Breast epithelium (tissue), 4 donors: ENCODE measurements around the gene KCNMB2. TPM values are rescaled to one million over a fixed set of nuclear protein-coding genes. Genes with fewer than 3 reads are reported as not detected.

Experiments
- DNase-seq, 2 donors: peaks; one replicate each; pipeline ENCODE4 v3.0.0-alpha.2; 2019; ENCODE audit warnings: low spot score in 2 of 2
- H3K27ac ChIP-seq, 2 donors: fragments of 200-600 bp; sonication (generic) in 1 of 2; one replicate each; pipeline ENCODE4 v1.5.1; 2016 to 2019; ENCODE audit warnings: mild to moderate bottlenecking in 1 of 2
- H3K27me3 ChIP-seq, 2 donors: fragments of 200-600 bp; sonication (generic) in 1 of 2; one replicate each; pipeline versions ENCODE4 v1.5.1 to v1.6.0; 2017 to 2019; ENCODE audit warnings: control low read depth in 1 of 2, mild to moderate bottlenecking in 1 of 2
- H3K36me3 ChIP-seq: fragments of 200-600 bp; one replicate; pipeline ENCODE4 v1.5.1; 2019
- H3K4me1 ChIP-seq, 2 donors: fragments of 200-600 bp; sonication (generic); one replicate each; pipeline ENCODE4 v1.5.1; 2016 to 2019; ENCODE audit warnings: control low read depth in 1 of 2
- H3K4me3 ChIP-seq, 3 donors: fragments of 200-600 bp; sonication (generic); 1 replicate in 2 of 3; 2 replicates in 1 of 3; pipeline ENCODE4 v1.5.1; 2016 to 2019; ENCODE audit warnings: mild to moderate bottlenecking in 3 of 3, moderate library complexity in 2 of 3
- H3K9me3 ChIP-seq, 2 donors: fragments of 200-600 bp; sonication (generic) in 1 of 2; one replicate each; pipeline ENCODE4 v1.5.1; 2016 to 2019; ENCODE audit warnings: control low read depth in 1 of 2
- POLR2A ChIP-seq: fragments of 450-650 bp; IDR thresholded peaks from one replicate; pipeline ENCODE4 v1.6.1; 2016; ENCODE audit warnings: antibody characterized with exemption, mild to moderate bottlenecking, moderate library complexity
- POLR2AphosphoS5 ChIP-seq, 3 donors: sonication (generic); formaldehyde crosslinking; IDR thresholded peaks; one replicate each; pipeline ENCODE4 v1.6.1; 2017; ENCODE audit warnings: antibody characterized with exemption in 3 of 3
- intact Hi-C: fragments of 100-400 bp; cut with DNase I; formaldehyde crosslinking; loops from one replicate; pipeline ENCODE4 v1.15.1; 2023; ENCODE audit warnings: low total_unique reads
- total RNA-seq, 3 donors: library from RNA; depleted of rRNA; stranded (reverse); fragments of >200 nt; gene quantifications; one replicate each; pipeline ENCODE4 v1.1.0, GENCODE V29; 2016
- TF ChIP-seq, protein P1 (sequence below), 3 donors: fragments of 450-650 bp; IDR thresholded peaks; one replicate each; pipeline ENCODE4 v1.5.1; 2016 to 2017; ENCODE audit warnings: antibody characterized with exemption in 3 of 3, mild to moderate bottlenecking in 3 of 3, moderate library complexity in 3 of 3

KCNMB2 gene
- total RNA-seq, 3 donors from 2014 or later, result 0.59 TPM; not detected in 2

DNA sequence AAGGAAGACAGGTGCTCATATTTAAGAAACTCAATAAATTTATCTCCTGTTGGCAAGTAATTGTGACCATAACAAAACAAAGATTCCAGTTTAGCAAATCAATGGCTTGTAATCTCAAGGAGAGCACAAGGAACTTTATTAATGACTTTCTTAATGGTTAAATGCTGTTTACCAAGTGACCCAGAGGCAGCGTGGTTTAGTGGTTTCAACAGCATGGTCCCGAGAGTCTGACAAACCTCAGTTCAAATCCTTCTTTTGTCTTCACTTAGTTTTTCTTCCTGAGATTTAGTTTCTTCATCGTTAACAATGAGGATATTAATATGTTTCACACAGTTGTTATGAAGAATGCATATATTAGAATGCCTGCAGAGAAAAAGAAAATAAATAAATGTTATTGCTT, 212.6 kb downstream of the KCNMB2 start:
- no peaks in the 10 kb centered on the region for H3K4me1 ChIP-seq
- no peak overlapping the region for H3K27ac ChIP-seq
- H3K4me3 ChIP-seq, result no peak overlapping the region

DNA sequence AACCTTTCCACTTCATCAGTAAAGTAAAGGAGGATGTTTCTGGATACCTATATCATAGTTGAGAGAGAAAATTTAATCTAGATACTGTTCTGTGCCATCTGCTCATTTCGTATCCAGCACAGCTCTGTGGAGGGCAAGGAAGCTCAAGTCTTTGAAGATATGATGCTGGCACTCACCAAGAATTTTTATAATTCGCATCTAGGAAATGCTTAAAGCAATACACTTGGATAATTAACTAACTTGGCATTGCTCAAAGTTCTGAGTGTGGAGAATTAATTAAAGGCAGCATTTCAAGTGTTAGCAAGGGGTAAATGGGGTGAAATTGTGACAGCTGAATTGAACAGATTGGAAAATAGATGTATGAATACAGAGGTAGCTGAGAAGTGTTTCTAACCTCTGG, 213.2 kb downstream of the KCNMB2 start:
- H3K27ac ChIP-seq, result no peak overlapping the region
- DNase-seq, result no peak
- no peak overlapping the region for H3K4me3 ChIP-seq
- H3K36me3 ChIP-seq, result no peaks in the 10 kb centered on the region
- no peaks in the 10 kb centered on the region for H3K27me3 ChIP-seq
- no peaks in the 10 kb centered on the region for H3K4me1 ChIP-seq
- H3K9me3 ChIP-seq, result no peaks in the 10 kb centered on the region
- intact Hi-C loops, result no loop called here
- TF ChIP-seq, protein P1, sequence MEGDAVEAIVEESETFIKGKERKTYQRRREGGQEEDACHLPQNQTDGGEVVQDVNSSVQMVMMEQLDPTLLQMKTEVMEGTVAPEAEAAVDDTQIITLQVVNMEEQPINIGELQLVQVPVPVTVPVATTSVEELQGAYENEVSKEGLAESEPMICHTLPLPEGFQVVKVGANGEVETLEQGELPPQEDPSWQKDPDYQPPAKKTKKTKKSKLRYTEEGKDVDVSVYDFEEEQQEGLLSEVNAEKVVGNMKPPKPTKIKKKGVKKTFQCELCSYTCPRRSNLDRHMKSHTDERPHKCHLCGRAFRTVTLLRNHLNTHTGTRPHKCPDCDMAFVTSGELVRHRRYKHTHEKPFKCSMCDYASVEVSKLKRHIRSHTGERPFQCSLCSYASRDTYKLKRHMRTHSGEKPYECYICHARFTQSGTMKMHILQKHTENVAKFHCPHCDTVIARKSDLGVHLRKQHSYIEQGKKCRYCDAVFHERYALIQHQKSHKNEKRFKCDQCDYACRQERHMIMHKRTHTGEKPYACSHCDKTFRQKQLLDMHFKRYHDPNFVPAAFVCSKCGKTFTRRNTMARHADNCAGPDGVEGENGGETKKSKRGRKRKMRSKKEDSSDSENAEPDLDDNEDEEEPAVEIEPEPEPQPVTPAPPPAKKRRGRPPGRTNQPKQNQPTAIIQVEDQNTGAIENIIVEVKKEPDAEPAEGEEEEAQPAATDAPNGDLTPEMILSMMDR (IDR thresholded peaks at IDR 0.05), result no peak
- TF ChIP-seq POLR2A (no peak), POLR2AphosphoS5 (IDR thresholded peaks at IDR 0.05) (no peak)

More for the DNA sequence above, 212.6 kb downstream of the KCNMB2 start:
- H3K36me3 ChIP-seq, result no peaks in the 10 kb centered on the region
- DNase-seq, result no peak
- intact Hi-C loops, result no loop called here
- TF ChIP-seq, protein P1 (IDR thresholded peaks at IDR 0.05), result no peak
- TF ChIP-seq POLR2A, result no peak
- TF ChIP-seq POLR2AphosphoS5 (IDR thresholded peaks at IDR 0.05), result no peak
- H3K27me3 ChIP-seq, result no peaks in the 10 kb centered on the region
- no peaks in the 10 kb centered on the region for H3K9me3 ChIP-seq

DNA sequence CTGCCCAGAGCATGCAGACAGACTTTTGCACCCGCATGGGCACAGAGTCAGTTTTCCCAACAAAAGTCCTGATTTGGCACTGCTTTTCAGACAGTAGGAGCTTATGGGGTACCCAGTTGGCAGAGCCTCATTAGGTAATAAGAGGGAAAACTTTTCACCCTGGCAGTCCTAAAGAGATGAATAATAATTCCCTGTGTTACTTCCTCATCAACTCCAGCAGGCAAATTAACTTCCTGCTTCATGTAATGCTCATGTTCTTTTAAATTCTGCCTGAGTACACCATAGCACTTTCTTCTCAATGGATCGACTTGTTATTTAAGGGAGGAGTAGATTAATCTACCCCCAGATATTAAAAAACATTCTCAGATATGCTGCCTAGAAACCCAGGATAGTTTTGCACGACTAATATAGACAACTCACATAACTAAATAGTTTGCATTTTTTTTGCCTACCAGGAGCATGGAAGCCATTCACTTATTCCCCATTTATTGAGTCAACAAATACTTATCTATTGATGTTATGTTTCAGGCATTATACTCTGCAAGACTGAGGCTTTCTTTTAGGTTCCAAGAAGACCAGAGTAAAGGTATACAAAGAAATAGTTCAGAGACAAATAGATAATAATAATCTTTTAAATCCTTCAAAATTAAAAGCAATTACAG, 214.5 kb downstream of the KCNMB2 start:
- H3K27ac ChIP-seq, result no peak overlapping the region
- H3K4me1 ChIP-seq, result no peaks in the 10 kb centered on the region
- no peaks in the 10 kb centered on the region for H3K27me3 ChIP-seq
- no peak overlapping the region for H3K4me3 ChIP-seq
- intact Hi-C loops, result no loop called here
- H3K36me3 ChIP-seq, result no peaks in the 10 kb centered on the region
- TF ChIP-seq POLR2AphosphoS5 (IDR thresholded peaks at IDR 0.05) (no peak), POLR2A (no peak)
- TF ChIP-seq, protein P1 (IDR thresholded peaks at IDR 0.05), result no peak
- H3K9me3 ChIP-seq, result no peaks in the 10 kb centered on the region
- DNase-seq, result no peak

DNA sequence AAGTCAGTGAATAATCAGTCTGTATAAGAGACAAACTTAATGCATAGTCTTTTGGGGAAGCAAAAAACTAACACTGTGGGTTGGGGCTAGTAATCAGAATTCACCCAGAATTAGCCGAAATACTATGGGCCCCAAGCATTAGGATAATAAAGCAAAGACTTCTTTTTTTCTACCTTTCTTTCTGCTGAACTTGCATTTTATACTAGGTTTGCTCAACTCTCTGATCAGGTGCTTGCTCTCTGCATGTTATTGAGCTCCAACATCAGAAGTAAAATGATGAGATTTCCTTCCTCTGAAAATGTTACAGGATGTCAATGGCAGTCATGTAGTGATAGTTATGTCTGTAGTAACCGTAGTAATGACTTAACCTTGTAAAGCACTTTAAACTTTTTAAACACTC, 216.6 kb downstream of the KCNMB2 start:
- TF ChIP-seq POLR2A (no peak), POLR2AphosphoS5 (IDR thresholded peaks at IDR 0.05) (no peak)
- TF ChIP-seq, protein P1 (IDR thresholded peaks at IDR 0.05), result no peak

DNA sequence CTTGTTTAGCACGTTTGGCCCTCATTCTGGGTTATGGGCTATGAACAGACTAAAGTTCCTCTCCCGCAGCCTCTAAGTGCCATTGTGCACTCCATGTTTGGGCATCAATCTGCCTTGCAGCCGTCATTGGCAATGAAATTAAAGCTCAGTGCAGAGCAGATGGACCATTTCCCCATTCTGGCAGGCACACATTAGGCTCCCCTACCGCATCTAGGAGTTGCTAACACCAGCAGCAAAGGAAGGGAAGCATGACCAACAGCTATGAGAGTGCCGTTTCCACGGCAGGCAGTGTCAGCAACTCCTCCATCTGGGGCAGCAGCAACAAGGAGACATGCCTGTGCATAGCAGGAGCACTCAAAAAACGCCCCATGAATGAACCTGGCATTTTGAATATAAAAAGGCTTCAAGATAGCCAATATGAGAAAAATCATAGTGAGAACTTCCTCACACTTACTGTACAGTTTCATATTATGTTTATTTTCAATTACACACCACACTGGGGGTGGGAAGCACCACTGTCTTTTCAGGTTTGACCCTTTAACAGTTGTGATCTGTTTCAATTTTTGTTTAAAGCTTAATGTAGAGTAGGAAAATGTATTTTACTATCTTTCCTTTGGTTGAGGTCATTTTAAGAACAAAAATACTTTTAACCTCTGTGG, 218.7 kb downstream of the KCNMB2 start:
- Histone ChIP-seq H3K27me3 (no peaks in the 10 kb centered on the region), H3K36me3 (no peaks in the 10 kb centered on the region), H3K4me3 (no peak overlapping the region), H3K9me3 (no peaks in the 10 kb centered on the region), H3K27ac (no peak overlapping the region), H3K4me1 (no peaks in the 10 kb centered on the region)
- no peak for DNase-seq
- TF ChIP-seq POLR2AphosphoS5 (IDR thresholded peaks at IDR 0.05) (no peak), POLR2A (no peak)
- TF ChIP-seq, protein P1 (IDR thresholded peaks at IDR 0.05), result no peak
- intact Hi-C loops, result no loop called here

More for the DNA sequence above, 216.6 kb downstream of the KCNMB2 start:
- no peak for DNase-seq
- Histone ChIP-seq H3K4me3 (no peak overlapping the region), H3K9me3 (no peaks in the 10 kb centered on the region), H3K4me1 (no peaks in the 10 kb centered on the region), H3K27ac (no peak overlapping the region), H3K36me3 (no peaks in the 10 kb centered on the region), H3K27me3 (no peaks in the 10 kb centered on the region)
- intact Hi-C loops, result no loop called here
